ENCODE measurements around the gene PPP1R27.

DNA sequence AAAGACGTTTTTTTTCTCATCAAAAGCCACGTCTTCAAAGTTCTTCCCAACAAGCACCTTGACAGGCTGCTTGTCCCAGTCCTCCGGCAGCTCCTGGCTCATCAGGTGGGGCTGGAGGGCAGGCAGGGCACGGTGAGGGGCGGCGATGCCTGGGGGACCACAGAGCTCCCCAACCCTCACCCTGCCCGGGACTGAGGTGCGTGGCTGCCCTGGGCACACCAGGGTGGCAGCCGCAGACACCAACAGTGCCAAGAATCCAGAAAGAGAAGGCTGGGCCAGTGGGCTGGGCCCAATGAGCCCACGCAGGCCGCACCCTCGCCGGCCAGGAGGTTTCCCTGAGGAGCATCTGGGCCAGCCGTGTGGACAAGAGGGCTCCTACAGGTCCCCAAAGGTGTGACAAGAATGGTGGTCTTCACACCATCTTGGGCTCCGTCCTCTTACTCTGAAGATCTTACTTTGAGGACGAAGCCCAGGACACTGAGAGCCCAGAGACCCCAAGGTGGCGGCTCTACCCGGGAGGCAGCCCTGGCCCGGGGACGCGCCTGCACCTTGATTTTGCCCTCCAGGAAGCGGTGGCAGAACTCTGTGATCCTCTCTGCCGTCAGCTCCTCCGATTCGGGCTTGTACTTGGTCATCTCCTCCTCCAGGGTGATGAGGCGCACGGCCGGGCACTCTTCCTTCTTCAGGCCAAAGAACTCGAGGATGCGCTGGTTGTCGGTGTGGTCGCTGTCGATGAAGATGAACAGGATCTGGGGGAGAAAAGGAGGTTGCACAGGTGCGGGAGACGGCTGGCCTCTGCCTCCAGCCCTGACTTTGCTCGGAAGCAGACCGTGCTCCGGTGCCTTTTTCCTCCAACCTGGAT is 11.3 kb upstream of the PPP1R27 start:
- TF ChIP-seq, protein P1, sequence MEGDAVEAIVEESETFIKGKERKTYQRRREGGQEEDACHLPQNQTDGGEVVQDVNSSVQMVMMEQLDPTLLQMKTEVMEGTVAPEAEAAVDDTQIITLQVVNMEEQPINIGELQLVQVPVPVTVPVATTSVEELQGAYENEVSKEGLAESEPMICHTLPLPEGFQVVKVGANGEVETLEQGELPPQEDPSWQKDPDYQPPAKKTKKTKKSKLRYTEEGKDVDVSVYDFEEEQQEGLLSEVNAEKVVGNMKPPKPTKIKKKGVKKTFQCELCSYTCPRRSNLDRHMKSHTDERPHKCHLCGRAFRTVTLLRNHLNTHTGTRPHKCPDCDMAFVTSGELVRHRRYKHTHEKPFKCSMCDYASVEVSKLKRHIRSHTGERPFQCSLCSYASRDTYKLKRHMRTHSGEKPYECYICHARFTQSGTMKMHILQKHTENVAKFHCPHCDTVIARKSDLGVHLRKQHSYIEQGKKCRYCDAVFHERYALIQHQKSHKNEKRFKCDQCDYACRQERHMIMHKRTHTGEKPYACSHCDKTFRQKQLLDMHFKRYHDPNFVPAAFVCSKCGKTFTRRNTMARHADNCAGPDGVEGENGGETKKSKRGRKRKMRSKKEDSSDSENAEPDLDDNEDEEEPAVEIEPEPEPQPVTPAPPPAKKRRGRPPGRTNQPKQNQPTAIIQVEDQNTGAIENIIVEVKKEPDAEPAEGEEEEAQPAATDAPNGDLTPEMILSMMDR (IDR thresholded peaks at IDR 0.05): no peak
- TF ChIP-seq POLR2A (IDR thresholded peaks at IDR 0.05): no peak

All from heart left ventricle (tissue), 13 donors.